ENCODE results near the gene GAS2L1.

DNA sequence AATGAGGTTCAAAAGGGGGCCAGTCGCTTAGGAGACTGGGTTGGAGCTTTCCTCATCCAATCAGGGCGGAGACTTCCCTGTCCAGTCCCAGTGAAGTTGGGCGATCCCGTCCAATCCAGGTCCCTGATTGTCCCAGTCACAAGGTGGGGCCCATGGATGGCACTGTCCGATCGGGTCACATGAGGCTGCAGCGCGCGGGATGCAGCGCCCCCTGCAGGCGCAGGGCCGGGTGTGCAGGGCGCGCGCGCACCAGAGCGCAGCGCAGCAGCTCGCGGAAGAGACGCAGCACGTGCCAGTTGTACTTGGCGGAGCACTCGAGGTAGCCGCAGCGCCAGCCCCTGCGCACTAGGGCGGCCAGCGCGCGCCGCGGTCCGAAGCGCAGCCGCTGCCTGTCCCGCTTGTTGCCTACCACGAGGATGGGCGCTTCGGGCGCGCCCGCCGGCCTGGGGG lies 6.7 kb downstream of the GAS2L1 start:
- peak; percentile 73 for TF ChIP-seq CTCF (conservative IDR thresholded peaks at IDR 0.05; ENCODE audit: low read depth, low read length)
- TF ChIP-seq EZH2 (IDR thresholded peaks at IDR 0.05; ENCODE audit: borderline replicate concordance, low read depth, low read length, poor library complexity, severe bottlenecking) = no peak

All from A673 (cell line).